HepG2 (cell line): ENCODE data around the gene ENTREP3. TPM values are rescaled to one million over a fixed set of nuclear protein-coding genes. Genes with fewer than 3 reads are reported as not detected.
A peak's percentile ranks its signal among the peaks of the same experiment; 100 is the strongest.

Experiments
- ARHGAP35 ChIP-seq: sonication (generic); formaldehyde crosslinking; IDR thresholded peaks from 2 replicates; pipeline ENCODE4 v1.9.0; 2022; ENCODE audit warnings: mild to moderate bottlenecking, inconsistent platforms, moderate library complexity, missing genetic modification reagents, borderline replicate concordance
- ATRX ChIP-seq: sonication (generic); formaldehyde crosslinking; IDR thresholded peaks from 2 replicates; pipeline ENCODE4 v1.4.0; 2020; ENCODE audit warnings: missing genetic modification reagents, borderline replicate concordance
- BRF2 ChIP-seq: sonication (generic); formaldehyde crosslinking; IDR thresholded peaks from 2 replicates; pipeline ENCODE4 v1.8.1; 2022; ENCODE audit warnings: mild to moderate bottlenecking, missing genetic modification reagents
- CHD2 ChIP-seq: IDR thresholded peaks from 2 replicates; pipeline ENCODE4 v1.6.1; 2011; ENCODE audit warnings: low read depth, low read length, improper control_type of control experiment
- EZH2 ChIP-seq: conservative IDR thresholded peaks from 2 replicates; pipeline ENCODE4 v1.6.1; 2012; ENCODE audit warnings: mild to moderate bottlenecking, low read depth, low read length, moderate library complexity
- GATA4 ChIP-seq: sonication (generic); IDR thresholded peaks from 2 replicates; pipeline ENCODE4 v1.6.1; 2016; ENCODE audit warnings: antibody characterized with exemption, low read depth, borderline replicate concordance
- GMEB2 ChIP-seq: IDR thresholded peaks from 2 replicates; pipeline ENCODE4 v1.6.1; 2016; ENCODE audit warnings: missing biosample characterization, missing genetic modification reagents, low read depth
- NCOA2 ChIP-seq: sonication (generic); formaldehyde crosslinking; IDR thresholded peaks from 2 replicates; pipeline ENCODE4 v1.8.0; 2022; ENCODE audit warnings: inconsistent platforms
- NCOR1 ChIP-seq: fragments of 200-600 bp; sonication (generic); IDR thresholded peaks from 2 replicates; pipeline ENCODE4 v1.7.0; 2017; ENCODE audit warnings: antibody characterized with exemption, low read length, borderline replicate concordance
- NFYC ChIP-seq: IDR thresholded peaks from 2 replicates; pipeline ENCODE4 v1.6.1; 2016; ENCODE audit warnings: missing genetic modification reagents, missing compliant biosample characterization
- PAWR ChIP-seq: sonication (generic); formaldehyde crosslinking; IDR thresholded peaks from 2 replicates; pipeline ENCODE4 v1.4.0; 2020; ENCODE audit warnings: missing genetic modification reagents, mild to moderate bottlenecking, borderline replicate concordance
- RFX5 ChIP-seq: IDR thresholded peaks from 2 replicates; pipeline ENCODE4 v1.6.1; 2011; ENCODE audit warnings: low read depth, low read length, improper control_type of control experiment
- ZBTB38 ChIP-seq: sonication (generic); formaldehyde crosslinking; IDR thresholded peaks from 2 replicates; pipeline ENCODE4 v1.5.1; 2020; ENCODE audit warnings: mild to moderate bottlenecking, missing genetic modification reagents
- ZFYVE20 ChIP-seq: sonication (generic); formaldehyde crosslinking; IDR thresholded peaks from 2 replicates; pipeline ENCODE4 v1.8.0; 2023; ENCODE audit warnings: low read depth, mild to moderate bottlenecking, moderate library complexity, missing genetic modification reagents, borderline replicate concordance
- ZNF20 ChIP-seq: sonication (generic); formaldehyde crosslinking; IDR thresholded peaks from 2 replicates; pipeline ENCODE4 v1.4.0; 2020; ENCODE audit warnings: mild to moderate bottlenecking, moderate library complexity, missing genetic modification reagents
- ZNF407 ChIP-seq: sonication (generic); formaldehyde crosslinking; IDR thresholded peaks from one replicate; pipeline ENCODE4 v1.5.1; 2020; ENCODE audit warnings: mild to moderate bottlenecking, missing genetic modification reagents; ENCODE audit errors: not compliant biosample characterization
- ZNF441 ChIP-seq: sonication (generic); formaldehyde crosslinking; IDR thresholded peaks from 2 replicates; pipeline ENCODE4 v1.7.0; 2021; ENCODE audit warnings: missing genetic modification reagents, borderline replicate concordance
- ZNF484 ChIP-seq: sonication (generic); formaldehyde crosslinking; IDR thresholded peaks from 2 replicates; pipeline ENCODE4 v1.5.1; 2020; ENCODE audit warnings: mild to moderate bottlenecking, low read depth, missing genetic modification reagents, borderline replicate concordance
- ZNF670 ChIP-seq: sonication (generic); formaldehyde crosslinking; IDR thresholded peaks from 2 replicates; pipeline ENCODE4 v1.8.0; 2022; ENCODE audit warnings: mild to moderate bottlenecking, missing genetic modification reagents, borderline replicate concordance
- polyA plus RNA-seq, 8 experiments: library from polyadenylated mRNA; depleted of rRNA in 3 of 8; stranded (reverse) in 7 of 8; unstranded in 1 of 8; fragments of >200 nt; fragmentation: Illumina TruSeq in 4 of 8; extraction: Trizol in 4 of 8; gene quantifications; 2 replicates each; pipeline versions ENCODE4 v1.2.1 to v1.2.3, GENCODE V29; 2011 to 2016; ENCODE audit warnings: low read depth in 4 of 8, missing spikeins in 1 of 8, mixed read lengths in 1 of 8; ENCODE audit not compliant: insufficient read depth in 1 of 8
- total RNA-seq, 5 experiments: library from RNA; depleted of rRNA; stranded (reverse); fragments of >200 nt; fragmentation: Illumina TruSeq; extraction: Trizol; gene quantifications; 2 replicates each; pipeline ENCODE4 v1.2.3, GENCODE V29; 2016; ENCODE audit warnings: low read depth in 1 of 5

Gene ENTREP3
- total and polyA plus RNA-seq, 2 of the 13 experiments (the other 11 are each of a cell fraction or from before 2014, with no cell fraction given), result 4.1 to 9.9 TPM

GRCh38 chr1:155250633-155251449 is 4.4 kb downstream of the ENTREP3 start (continued):
- TF ChIP-seq ZFYVE20 (CRISPR knock-in tag), result no peak
- no peak for TF ChIP-seq GMEB2 (CRISPR knock-in tag)
- no peak for TF ChIP-seq ZNF484 (CRISPR knock-in tag)
- TF ChIP-seq NCOR1, result peak; percentile 39; the same call in 1 of the 2 replicates
- TF ChIP-seq CHD2, result no peak
- no peak for TF ChIP-seq NFYC (CRISPR knock-in tag)
- no peak for TF ChIP-seq ATRX
- no peak for TF ChIP-seq ZNF407
- no peak for TF ChIP-seq ZNF20 (CRISPR knock-in tag)
- no peak for TF ChIP-seq RFX5
- TF ChIP-seq EZH2, result no peak
- no peak for TF ChIP-seq PAWR (CRISPR knock-in tag)
- no peak for TF ChIP-seq BRF2 (CRISPR knock-in tag)
- TF ChIP-seq ZNF670 (CRISPR knock-in tag), result peak; percentile 69; the same call in 1 of the 2 replicates
- no peak for TF ChIP-seq ARHGAP35 (CRISPR knock-in tag)
- no peak for TF ChIP-seq ZNF441
- TF ChIP-seq NCOA2, result no peak; the same call in 1 of the 2 replicates
- no peak for TF ChIP-seq GATA4
- 0 out of 2 replicates have a peak, but pooled peaks have one; percentile 60 for TF ChIP-seq ZBTB38 (CRISPR knock-in tag)
